SH-SY5Y (cell line): ENCODE measurements around the gene SPTSSA.

Source experiments
- GATA2 ChIP-seq: IDR thresholded peaks from 2 replicates; pipeline ENCODE4 v1.6.1; 2011; ENCODE audit warnings: mild to moderate bottlenecking, low read depth, low read length
- GATA3 ChIP-seq: IDR thresholded peaks from 2 replicates; pipeline ENCODE4 v1.6.1; 2011; ENCODE audit warnings: low read depth, mild to moderate bottlenecking, low read length, moderate library complexity

DNA sequence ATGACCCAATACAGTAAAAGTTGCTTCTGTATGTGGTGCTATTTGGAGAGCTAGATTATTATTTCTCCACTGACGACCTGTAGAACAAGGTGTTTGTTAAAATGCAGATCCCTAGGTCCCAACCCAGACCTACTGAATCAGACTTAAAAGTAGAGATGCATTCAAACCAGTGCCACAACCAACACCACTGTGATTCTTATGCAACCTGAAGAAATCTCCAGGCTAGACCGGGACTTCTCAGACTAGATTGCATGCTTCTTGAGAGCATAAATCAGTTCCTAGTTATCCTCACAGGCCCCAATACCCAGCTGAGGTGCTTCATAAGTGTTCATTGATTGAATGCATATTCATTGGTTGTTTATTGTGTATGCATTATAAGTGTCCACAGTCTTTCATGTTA is 78.2 kb downstream of the SPTSSA start:
- TF ChIP-seq GATA2, result no peak
- no peak for TF ChIP-seq GATA3
